ENCODE data around the gene CTDP1. TPM values are rescaled to one million over a fixed set of nuclear protein-coding genes. Genes with fewer than 3 reads are reported as not detected.

CTDP1 gene
- total RNA-seq, 2 experiments from 2014 or later: 11.9 to 15.4 TPM

GRCh38 chr18:79634186-79634585, 45.4 kb upstream of the CTDP1 start:
- Histone ChIP-seq H2AFZ (ENCODE audit: low read length) (no peak overlapping the region), H4K20me1 (ENCODE audit: insufficient read depth, low read length) (no peaks in the 10 kb centered on the region), H3K4me3 (ENCODE audit: low read depth, low read length, poor library complexity, severe bottlenecking) (no peak overlapping the region), H3K27ac (ENCODE audit: low read depth, low read length, poor library complexity, severe bottlenecking) (no peak overlapping the region), H3K36me3 (ENCODE audit: insufficient read depth, low read length) (no peaks in the 10 kb centered on the region), H3K79me2 (ENCODE audit: insufficient read depth, low read depth, low read length) (no peaks in the 10 kb centered on the region), H3K4me1 (ENCODE audit: insufficient read depth, low read length, poor library complexity, severe bottlenecking) (no peaks in the 10 kb centered on the region), H3K4me2 (ENCODE audit: low read length) (no peak overlapping the region), H3K9me2 (ENCODE audit: insufficient read depth, low read length) (no peaks in the 10 kb centered on the region), H3K9me3 (ENCODE audit: low read length) (no peaks in the 10 kb centered on the region)
- no peak for TF ChIP-seq EZH2phosphoT487 (IDR thresholded peaks at IDR 0.05; ENCODE audit: borderline replicate concordance, low read depth, low read length)
- TF ChIP-seq, protein P1, sequence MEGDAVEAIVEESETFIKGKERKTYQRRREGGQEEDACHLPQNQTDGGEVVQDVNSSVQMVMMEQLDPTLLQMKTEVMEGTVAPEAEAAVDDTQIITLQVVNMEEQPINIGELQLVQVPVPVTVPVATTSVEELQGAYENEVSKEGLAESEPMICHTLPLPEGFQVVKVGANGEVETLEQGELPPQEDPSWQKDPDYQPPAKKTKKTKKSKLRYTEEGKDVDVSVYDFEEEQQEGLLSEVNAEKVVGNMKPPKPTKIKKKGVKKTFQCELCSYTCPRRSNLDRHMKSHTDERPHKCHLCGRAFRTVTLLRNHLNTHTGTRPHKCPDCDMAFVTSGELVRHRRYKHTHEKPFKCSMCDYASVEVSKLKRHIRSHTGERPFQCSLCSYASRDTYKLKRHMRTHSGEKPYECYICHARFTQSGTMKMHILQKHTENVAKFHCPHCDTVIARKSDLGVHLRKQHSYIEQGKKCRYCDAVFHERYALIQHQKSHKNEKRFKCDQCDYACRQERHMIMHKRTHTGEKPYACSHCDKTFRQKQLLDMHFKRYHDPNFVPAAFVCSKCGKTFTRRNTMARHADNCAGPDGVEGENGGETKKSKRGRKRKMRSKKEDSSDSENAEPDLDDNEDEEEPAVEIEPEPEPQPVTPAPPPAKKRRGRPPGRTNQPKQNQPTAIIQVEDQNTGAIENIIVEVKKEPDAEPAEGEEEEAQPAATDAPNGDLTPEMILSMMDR (conservative IDR thresholded peaks at IDR 0.05; ENCODE audit: low read length): no peak
- ChIA-PET POLR2A (no interaction called here), CTCF (ENCODE audit: unreplicated experiment) (no interaction called here)
- intact Hi-C loops (cut with micrococcal nuclease; ENCODE audit: unreplicated experiment): no loop called here
- no TSS peak for BruUV-seq (replicated peaks)
- no peak for DNase-seq (ENCODE audit: low spot score)

GRCh38 chr18:79634593-79635426, 44.8 kb upstream of the CTDP1 start:
- Histone ChIP-seq H3K4me2 (ENCODE audit: low read length) (no peak overlapping the region), H3K4me3 (ENCODE audit: low read depth, low read length, poor library complexity, severe bottlenecking) (no peak overlapping the region), H3K79me2 (ENCODE audit: insufficient read depth, low read depth, low read length) (no peaks in the 10 kb centered on the region), H3K4me1 (ENCODE audit: insufficient read depth, low read length, poor library complexity, severe bottlenecking) (no peaks in the 10 kb centered on the region), H4K20me1 (ENCODE audit: insufficient read depth, low read length) (no peaks in the 10 kb centered on the region), H3K36me3 (ENCODE audit: insufficient read depth, low read length) (no peaks in the 10 kb centered on the region), H2AFZ (ENCODE audit: low read length) (no peak overlapping the region), H3K9me3 (ENCODE audit: low read length) (no peaks in the 10 kb centered on the region), H3K9me2 (ENCODE audit: insufficient read depth, low read length) (no peaks in the 10 kb centered on the region), H3K27ac (ENCODE audit: low read depth, low read length, poor library complexity, severe bottlenecking) (no peak overlapping the region)
- TF ChIP-seq EZH2phosphoT487 (IDR thresholded peaks at IDR 0.05; ENCODE audit: borderline replicate concordance, low read depth, low read length): no peak
- TF ChIP-seq, protein P1 (conservative IDR thresholded peaks at IDR 0.05; ENCODE audit: low read length): no peak
- POLR2A ChIA-PET: no interaction called here
- no peak for DNase-seq (ENCODE audit: low spot score)
- BruUV-seq (replicated peaks): no TSS peak
- CTCF ChIA-PET (ENCODE audit: unreplicated experiment): no interaction called here
- intact Hi-C loops (cut with micrococcal nuclease; ENCODE audit: unreplicated experiment): no loop called here

GRCh38 chr18:79635427-79635726, 44.2 kb upstream of the CTDP1 start:
- CTCF ChIA-PET (ENCODE audit: unreplicated experiment): no interaction called here
- intact Hi-C loops (cut with micrococcal nuclease; ENCODE audit: unreplicated experiment): no loop called here
- POLR2A ChIA-PET: no interaction called here
- Histone ChIP-seq H3K27ac (ENCODE audit: low read depth, low read length, poor library complexity, severe bottlenecking) (no peak overlapping the region), H3K36me3 (ENCODE audit: insufficient read depth, low read length) (no peaks in the 10 kb centered on the region), H3K9me2 (ENCODE audit: insufficient read depth, low read length) (no peaks in the 10 kb centered on the region), H3K4me1 (ENCODE audit: insufficient read depth, low read length, poor library complexity, severe bottlenecking) (no peaks in the 10 kb centered on the region), H4K20me1 (ENCODE audit: insufficient read depth, low read length) (no peaks in the 10 kb centered on the region), H3K4me2 (ENCODE audit: low read length) (no peak overlapping the region), H3K9me3 (ENCODE audit: low read length) (no peaks in the 10 kb centered on the region), H3K4me3 (ENCODE audit: low read depth, low read length, poor library complexity, severe bottlenecking) (no peak overlapping the region), H3K79me2 (ENCODE audit: insufficient read depth, low read depth, low read length) (no peaks in the 10 kb centered on the region), H2AFZ (ENCODE audit: low read length) (no peak overlapping the region)
- no TSS peak for BruUV-seq (replicated peaks)
- TF ChIP-seq EZH2phosphoT487 (IDR thresholded peaks at IDR 0.05; ENCODE audit: borderline replicate concordance, low read depth, low read length): no peak
- TF ChIP-seq, protein P1 (conservative IDR thresholded peaks at IDR 0.05; ENCODE audit: low read length): no peak
- no peak for DNase-seq (ENCODE audit: low spot score)
